ENCODE results near the gene HYKK. TPM values are rescaled to one million over a fixed set of nuclear protein-coding genes. Genes with fewer than 3 reads are reported as not detected.

HYKK gene
- total RNA-seq, 1 donor from 2014 or later = 10.2 TPM

- H3K9me3 Mint-ChIP-seq = no peaks in the 10 kb centered on the region
- H3K4me3 ChIP-seq = no peak overlapping the region
- TF ChIP-seq EZH2 (IDR thresholded peaks at IDR 0.05) = no peak
- peaks cover 6% of the 10 kb centered on the region for H3K79me2 ChIP-seq (ENCODE audit: low read depth)
- H3K36me3 ChIP-seq = peaks cover 63% of the 10 kb centered on the region
- no peaks in the 10 kb centered on the region for H3K9me3 ChIP-seq (ENCODE audit: low read depth)
- no peaks in the 10 kb centered on the region for H3K27me3 ChIP-seq
- H3F3A ChIP-seq (ENCODE audit: low read depth) = peaks cover 5% of the 10 kb centered on the region
- peaks cover 19% of the 10 kb centered on the region for H3K36me3 Mint-ChIP-seq
- H3K4me3 Mint-ChIP-seq = no peak overlapping the region
- no peaks in the 10 kb centered on the region for H3K4me1 ChIP-seq
- H3K27ac ChIP-seq = no peak overlapping the region
- DNase-seq (ENCODE audit: low spot score) = no peak
- H4K20me1 ChIP-seq (ENCODE audit: low read depth) = peaks cover 3% of the 10 kb centered on the region
- no peak overlapping the region for H2AFZ ChIP-seq (replicated peaks)
- no peak overlapping the region for H3K4me2 ChIP-seq
- H3K27ac Mint-ChIP-seq = no peak overlapping the region
- H3K9ac ChIP-seq = no peak overlapping the region
- H3K27me3 Mint-ChIP-seq (ENCODE audit: insufficient read depth, low read depth) = no peaks in the 10 kb centered on the region
- H3K4me1 Mint-ChIP-seq = no peaks in the 10 kb centered on the region
These were observed 38.3 kb upstream of the HYKK start for GRCh38 chr15:78469031-78469430.

DNA sequence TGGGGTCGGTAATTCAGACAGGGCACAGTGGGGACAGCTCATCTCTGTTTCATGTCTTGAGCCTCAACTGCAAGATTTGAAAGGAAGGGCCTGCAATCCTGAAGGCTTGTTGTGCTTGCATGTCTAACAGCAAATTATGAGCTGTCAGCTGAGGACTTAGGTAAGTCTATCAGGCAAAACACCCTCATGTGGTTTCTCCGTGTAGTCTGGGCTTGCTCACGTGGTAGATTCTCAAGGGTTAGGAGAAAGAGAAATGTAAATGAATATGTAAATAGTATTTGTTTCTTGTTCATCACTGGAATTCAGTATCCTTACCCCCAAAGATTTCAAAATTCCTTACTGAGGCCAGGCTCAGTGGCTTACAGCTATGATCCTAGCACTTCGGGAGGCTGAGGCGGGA, 30.1 kb upstream of the HYKK start:
- H3K9ac ChIP-seq = no peak overlapping the region
- H3F3A ChIP-seq (ENCODE audit: low read depth) = peaks cover 31% of the 10 kb centered on the region
- peaks cover 20% of the 10 kb centered on the region for H3K36me3 ChIP-seq
- H2AFZ ChIP-seq (replicated peaks) = no peak overlapping the region
- H4K20me1 ChIP-seq (ENCODE audit: low read depth) = no peaks in the 10 kb centered on the region
- no peak overlapping the region for H3K4me2 ChIP-seq
- no peak overlapping the region for H3K4me3 ChIP-seq
- Mint-ChIP-seq H3K4me3 (no peak overlapping the region), H3K27ac (no peak overlapping the region), H3K4me1 (no peaks in the 10 kb centered on the region), H3K9me3 (no peaks in the 10 kb centered on the region), H3K36me3 (peaks cover 12% of the 10 kb centered on the region), H3K27me3 (ENCODE audit: insufficient read depth, low read depth) (no peaks in the 10 kb centered on the region)
- H3K79me2 ChIP-seq (ENCODE audit: low read depth) = no peaks in the 10 kb centered on the region
- H3K4me1 ChIP-seq = no peaks in the 10 kb centered on the region
- no peaks in the 10 kb centered on the region for H3K9me3 ChIP-seq (ENCODE audit: low read depth)
- no peak for TF ChIP-seq CTCF (IDR thresholded peaks at IDR 0.05)
- no peaks in the 10 kb centered on the region for H3K27me3 ChIP-seq
- no peak overlapping the region for H3K27ac ChIP-seq
- DNase-seq (ENCODE audit: low spot score) = no peak

GRCh38 chr15:78479650-78480049, 27.7 kb upstream of the HYKK start:
- Mint-ChIP-seq H3K27ac (no peak overlapping the region), H3K9me3 (no peaks in the 10 kb centered on the region), H3K4me3 (no peak overlapping the region), H3K27me3 (ENCODE audit: insufficient read depth, low read depth) (no peaks in the 10 kb centered on the region), H3K36me3 (peaks cover 14% of the 10 kb centered on the region), H3K4me1 (no peaks in the 10 kb centered on the region)
- Histone ChIP-seq H3K9ac (no peak overlapping the region), H3K9me3 (ENCODE audit: low read depth) (no peaks in the 10 kb centered on the region), H3K4me1 (no peaks in the 10 kb centered on the region), H3K4me2 (no peak overlapping the region), H3K27ac (no peak overlapping the region), H2AFZ (replicated peaks) (no peak overlapping the region), H4K20me1 (ENCODE audit: low read depth) (no peaks in the 10 kb centered on the region), H3F3A (ENCODE audit: low read depth) (peaks cover 36% of the 10 kb centered on the region), H3K4me3 (no peak overlapping the region), H3K27me3 (no peaks in the 10 kb centered on the region), H3K36me3 (peaks cover 25% of the 10 kb centered on the region), H3K79me2 (ENCODE audit: low read depth) (no peaks in the 10 kb centered on the region)
- DNase-seq (ENCODE audit: low spot score) = no peak
- TF ChIP-seq CTCF (IDR thresholded peaks at IDR 0.05) (no peak), EZH2phosphoT487 (IDR thresholded peaks at IDR 0.05) (no peak), EZH2 (IDR thresholded peaks at IDR 0.05) (no peak)

GRCh38 chr15:78481917-78482316, 25.5 kb upstream of the HYKK start:
- no peaks in the 10 kb centered on the region for H3K9me3 ChIP-seq (ENCODE audit: low read depth)
- no peak overlapping the region for H2AFZ ChIP-seq (replicated peaks)
- peaks cover 36% of the 10 kb centered on the region for H3F3A ChIP-seq (ENCODE audit: low read depth)
- Mint-ChIP-seq H3K36me3 (peaks cover 15% of the 10 kb centered on the region), H3K9me3 (no peaks in the 10 kb centered on the region), H3K27me3 (ENCODE audit: insufficient read depth, low read depth) (no peaks in the 10 kb centered on the region), H3K4me3 (no peak overlapping the region), H3K4me1 (no peaks in the 10 kb centered on the region), H3K27ac (no peak overlapping the region)
- peaks cover 43% of the 10 kb centered on the region for H3K36me3 ChIP-seq
- H3K79me2 ChIP-seq (ENCODE audit: low read depth) = no peaks in the 10 kb centered on the region
- no peaks in the 10 kb centered on the region for H3K27me3 ChIP-seq
- H3K4me3 ChIP-seq = no peak overlapping the region
- no peaks in the 10 kb centered on the region for H4K20me1 ChIP-seq (ENCODE audit: low read depth)
- H3K27ac ChIP-seq = peak overlapping the region; percentile 20
- DNase-seq (ENCODE audit: low spot score) = no peak
- H3K4me2 ChIP-seq = no peak overlapping the region
- no peaks in the 10 kb centered on the region for H3K4me1 ChIP-seq
- TF ChIP-seq EZH2phosphoT487 (IDR thresholded peaks at IDR 0.05) (no peak), EZH2 (IDR thresholded peaks at IDR 0.05) (no peak), CTCF (IDR thresholded peaks at IDR 0.05) (no peak)
- no peak overlapping the region for H3K9ac ChIP-seq

All from neural progenitor cell (in vitro differentiated cells).